Right lobe of liver (tissue), 6 donors: ENCODE data around the gene DPH1. TPM values are rescaled to one million over a fixed set of nuclear protein-coding genes. Genes with fewer than 3 reads are reported as not detected.
A peak's percentile ranks its signal among the peaks of the same experiment; 100 is the strongest.
"Not testable (repeated sequence)": the region's sequence is repeated elsewhere in the genome, so short reads cannot be mapped to it uniquely, and the experiment has no call there.

Experiments used
- ATAC-seq, 4 donors: fragments of 200-7000 bp; cut with Tn5 transposase; one replicate each; pipeline ENCODE4 v1.9.1; 2020; ENCODE audit warnings: mild to moderate bottlenecking in 4 of 4, moderate library complexity in 4 of 4
- DNase-seq, 3 donors: peaks; one replicate each; pipeline ENCODE4 v3.0.0-alpha.2; 2020
- H3K27ac ChIP-seq, 3 donors: fragments of 200-600 bp; one replicate each; pipeline ENCODE4 v1.8.0; 2022
- H3K27me3 ChIP-seq, 2 donors: fragments of 200-600 bp; one replicate each; pipeline ENCODE4 v1.8.0; 2022
- H3K36me3 ChIP-seq, 4 donors: fragments of 200-600 bp; sonication (generic) in 1 of 4; one replicate each; pipeline versions ENCODE4 v1.5.1 to v1.8.0; 2017 to 2022; ENCODE audit warnings: control low read depth in 1 of 4
- H3K4me1 ChIP-seq, 4 donors: fragments of 200-600 bp; sonication (generic) in 1 of 4; one replicate each; pipeline versions ENCODE4 v1.5.1 to v1.8.0; 2017 to 2022; ENCODE audit warnings: control low read depth in 1 of 4
- H3K4me3 ChIP-seq, 3 donors: fragments of 200-600 bp; one replicate each; pipeline ENCODE4 v1.8.0; 2022
- H3K9me3 ChIP-seq, 4 donors: fragments of 200-600 bp; sonication (generic) in 1 of 4; one replicate each; pipeline versions ENCODE4 v1.5.1 to v1.8.0; 2017 to 2022; ENCODE audit warnings: control low read depth in 1 of 4
- CTCF ChIP-seq, 4 donors: fragments of 200-600 bp in 3 of 4; fragments of 450-650 bp in 1 of 4; IDR thresholded peaks; one replicate each; pipeline versions ENCODE4 v1.5.1 to v1.8.0; 2016 to 2022; ENCODE audit warnings: antibody characterized with exemption in 4 of 4, mild to moderate bottlenecking in 2 of 4
- POLR2A ChIP-seq: fragments of 450-650 bp; IDR thresholded peaks from one replicate; pipeline ENCODE4 v1.6.1; 2017; ENCODE audit warnings: antibody characterized with exemption, mild to moderate bottlenecking
- WGBS: methylation state at CpG from one replicate; pipeline ENCODE4 v1.1.6; 2018; ENCODE audit warnings: low coverage, low lambda C conversion rate; ENCODE audit not compliant: insufficient coverage; ENCODE audit errors: missing lambda C conversion rate; 5-methylcytosine and 5-hydroxymethylcytosine counted together
- intact Hi-C, 2 donors: fragments of 100-400 bp; cut with DNase I; formaldehyde crosslinking; loops; one replicate each; pipeline versions ENCODE4 v1.11.2 to v1.14.1; 2022
- long read RNA-seq: library from polyadenylated mRNA; unstranded; transcript quantifications from one replicate; pipeline ENCODE4 v2.0.0, GENCODE V29; 2019
- total RNA-seq, 6 experiments: library from RNA; depleted of rRNA in 2 of 6; stranded (reverse); fragments of >200 nt in 2 of 6; fragmentation: NEBNext Ultra II Directional in 3 of 6; extraction: Animal tissue kit (Norgen Biotek cat#: 25700) in 3 of 6; gene quantifications; one replicate each; pipeline versions ENCODE4 v1.1.0 to v1.2.4, GENCODE V29; 2016 to 2023
- donor health status: DM: no; HTN: yes; CAD: no.
- donor health status: DM: no; HTN: no; CAD: no.
- donor health status: DM: no; HTN: no; CAD: no.
- donor health status: DM: no; HTN: yes; CAD: no.
- donor health status: DM: no; HTN: yes; CAD: no.

Gene DPH1
- total RNA-seq: 10 to 100 TPM; 20.0 to 41.1 (median 25.4) TPM
- long read RNA-seq, partial matches to known transcripts: 0 of 1 reads
- long read RNA-seq, other reads (novel, unspliced or antisense): 0 of 1 reads

GRCh38 chr17:2029911-2030778, at the start of gene DPH1:
Gene DPH1, plus strand, starts transcription at chr17:2030153. Its CDS starts 17 bp downstream, at chr17:2030170.
- no peaks in the 10 kb centered on the region for H3K27me3 ChIP-seq
- H3K27ac ChIP-seq: peak within 1 kb of the TSS; percentile 48 to 57 (median 56)
- ATAC-seq: peak; percentile 87 to 91 (median 88)
- peak; percentile 90 to 92 (median 91) for DNase-seq
- H3K9me3 ChIP-seq: no peaks in the 10 kb centered on the region
- 0% methylated on average over 23 of the region's 59 CpGs for WGBS
- peak within 1 kb of the TSS; percentile 99 to 100 (median 99) for H3K4me3 ChIP-seq
- intact Hi-C loops: loop anchor here (5.0 kb wide), 1 partner anchor 123 kb away; no protein-coding TSS in a partner anchor
- no peaks in the 10 kb centered on the region for H3K36me3 ChIP-seq
- H3K4me1 ChIP-seq: peaks cover 0 to 23% (median 7%) of the 10 kb centered on the region in 4 donors
- TF ChIP-seq POLR2A: peak; percentile 12
- TF ChIP-seq CTCF (IDR thresholded peaks at IDR 0.05): no peak

- Histone ChIP-seq H3K4me1 (no peaks in the 10 kb centered on the region), H3K36me3 (no peaks in the 10 kb centered on the region), H3K9me3 (no peaks in the 10 kb centered on the region), H3K27ac (no peak overlapping the region), H3K4me3 (no peak overlapping the region), H3K27me3 (no peaks in the 10 kb centered on the region)
- no peak for TF ChIP-seq POLR2A
- no peak for TF ChIP-seq CTCF (IDR thresholded peaks at IDR 0.05)
- DNase-seq (no peak), ATAC-seq (no peak)
- intact Hi-C loops: no loop called here
- WGBS: 100% methylated on average over 3 of the region's 8 CpGs
These were observed 49.2 kb upstream of the DPH1 start for GRCh38 chr17:1980665-1981250.

- H3K27me3 ChIP-seq, DNase-seq, H3K36me3 ChIP-seq, H3K4me1 ChIP-seq, H3K9me3 ChIP-seq, H3K27ac ChIP-seq, H3K4me3 ChIP-seq, ATAC-seq, intact Hi-C loops: not testable (repeated sequence)
- WGBS: 93% methylated on average over 7 of the region's 13 CpGs
These were observed 47.1 kb upstream of the DPH1 start for GRCh38 chr17:1982793-1983366.

GRCh38 chr17:1985093-1985492, 44.9 kb upstream of the DPH1 start:
- intact Hi-C loops: no loop called here
- TF ChIP-seq POLR2A (no peak), CTCF (IDR thresholded peaks at IDR 0.05) (no peak)
- peak in 1 of 3 donors; percentile 60 for DNase-seq
- Histone ChIP-seq H3K27ac (no peak overlapping the region), H3K4me1 (no peaks in the 10 kb centered on the region), H3K9me3 (no peaks in the 10 kb centered on the region), H3K4me3 (no peak overlapping the region), H3K27me3 (no peaks in the 10 kb centered on the region), H3K36me3 (no peaks in the 10 kb centered on the region)
- peak in 1 of 4 donors; percentile 35 for ATAC-seq
- WGBS: 77% methylated on average over 3 of the region's 4 CpGs
